GM18858 (cell line): ENCODE results near the gene PACSIN2.
"Not testable (repeated sequence)": the region's sequence is repeated elsewhere in the genome, so short reads cannot be mapped to it uniquely, and the experiment has no call there.

Source experiments
- ATAC-seq: cut with Tn5 transposase; IDR thresholded peaks from one replicate; pipeline ENCODE4 v1.9.1; 2021; ENCODE audit not compliant: unreplicated experiment

Gene PACSIN2

DNA sequence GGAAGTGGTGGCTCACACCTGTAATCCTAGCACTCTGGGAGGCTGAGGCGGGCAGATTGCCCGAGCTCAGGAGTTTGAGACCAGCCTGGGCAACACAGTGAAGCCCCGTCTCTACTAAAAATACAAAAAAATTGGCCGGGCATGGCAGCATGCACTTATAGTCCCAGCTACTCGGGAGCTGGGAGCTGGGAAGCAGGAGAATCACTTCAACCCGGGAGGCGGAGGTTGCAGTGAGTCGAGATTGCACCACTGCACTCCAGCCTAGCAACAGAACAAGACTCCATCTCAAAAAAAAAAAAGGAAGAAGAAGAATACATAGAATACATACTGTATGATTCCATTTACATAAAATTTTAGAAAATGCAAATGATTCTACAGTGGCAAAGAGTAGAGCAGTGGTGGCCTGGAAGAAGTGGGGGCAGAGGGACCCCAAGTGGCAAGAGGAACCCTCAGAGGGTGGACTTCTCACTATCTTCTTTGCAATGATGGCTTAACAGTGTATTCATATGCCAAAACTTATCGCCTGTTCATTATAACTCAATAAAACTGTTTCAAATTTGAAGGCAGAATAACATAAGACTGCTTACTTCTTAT lies 22.0 kb downstream of the PACSIN2 start:
- ATAC-seq = no peak

DNA sequence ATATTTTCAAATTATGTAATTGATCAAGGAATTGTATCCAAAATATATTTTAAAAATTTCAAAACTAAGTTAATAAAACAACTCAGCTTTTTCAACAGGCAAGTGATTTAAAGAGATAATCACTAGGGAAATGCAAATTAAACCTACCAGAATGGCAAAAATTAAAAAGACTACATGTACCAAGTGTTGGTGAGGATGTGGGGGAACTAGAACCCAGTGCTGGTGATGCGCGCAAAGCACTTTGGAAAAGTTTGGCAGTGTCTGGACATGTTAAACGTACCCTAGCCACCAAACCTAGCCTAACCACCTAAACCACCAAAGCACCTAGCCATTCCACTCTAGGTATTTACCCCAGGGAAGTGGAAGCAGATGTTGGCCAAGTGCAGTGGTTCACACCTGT lies 22.9 kb downstream of the PACSIN2 start:
- no peak for ATAC-seq

DNA sequence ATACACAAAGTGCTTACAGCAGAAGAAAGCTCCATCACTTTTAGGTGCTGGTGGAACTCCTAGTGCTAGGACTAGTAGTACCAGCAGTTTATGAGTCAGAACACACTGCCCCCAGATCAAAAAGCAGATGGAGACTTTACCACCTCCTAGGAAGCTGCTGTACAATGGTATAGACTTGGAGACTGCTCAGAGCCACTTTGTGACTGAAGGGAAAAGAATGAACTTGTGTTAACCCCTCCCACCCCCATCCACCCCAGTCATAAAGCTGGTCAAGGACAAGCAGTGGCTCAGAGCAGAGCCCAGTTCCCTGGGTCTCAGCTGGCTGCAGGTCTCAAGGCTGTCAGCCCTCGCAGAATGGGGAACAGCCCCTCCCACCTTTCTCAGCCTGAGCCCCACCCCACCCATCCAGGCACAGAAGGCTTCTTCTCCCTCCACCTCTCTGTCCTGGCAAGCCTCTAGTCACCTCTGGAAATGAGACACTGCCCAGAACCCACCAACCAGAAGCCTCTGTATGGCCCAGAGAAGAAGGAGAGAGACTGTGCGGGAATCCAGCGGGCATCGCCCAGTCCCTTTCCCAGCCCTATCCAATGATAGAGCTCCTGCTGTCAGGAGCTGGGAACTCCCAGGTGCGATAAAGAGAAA lies 23.8 kb downstream of the PACSIN2 start:
- ATAC-seq = no peak

DNA sequence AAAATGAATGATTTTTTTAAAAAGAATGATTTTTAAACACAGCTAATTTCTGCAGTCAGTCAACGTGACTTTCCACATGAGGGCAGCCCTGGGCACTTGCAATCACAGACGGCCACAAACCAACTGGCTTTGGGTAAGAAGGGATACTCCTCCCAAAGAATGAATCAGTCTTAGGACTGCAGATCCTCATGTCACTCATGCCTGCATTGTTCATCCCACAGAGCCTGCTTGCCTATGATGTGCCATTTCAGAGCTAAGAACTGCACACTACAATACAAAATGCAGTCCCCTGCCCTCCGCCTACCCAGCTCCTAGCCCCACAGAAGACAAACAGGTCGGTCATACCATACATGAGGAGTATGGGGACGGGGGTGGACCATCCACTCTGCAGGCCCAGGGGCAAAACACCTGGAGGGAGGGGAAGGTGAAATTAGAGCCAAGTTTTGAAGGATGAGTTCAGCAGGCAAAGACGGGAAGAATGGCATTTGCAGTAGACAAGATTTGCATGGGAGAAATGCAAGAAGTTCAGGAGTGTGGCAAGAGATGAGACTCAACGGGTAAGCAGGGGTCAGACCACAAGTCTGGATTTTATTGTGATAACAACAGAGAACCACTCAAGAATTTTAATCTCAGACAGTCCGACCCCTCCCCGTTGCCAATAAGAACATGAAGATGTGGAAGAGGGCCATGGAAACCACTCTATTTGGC lies 24.7 kb downstream of the PACSIN2 start:
- ATAC-seq = no peak

DNA sequence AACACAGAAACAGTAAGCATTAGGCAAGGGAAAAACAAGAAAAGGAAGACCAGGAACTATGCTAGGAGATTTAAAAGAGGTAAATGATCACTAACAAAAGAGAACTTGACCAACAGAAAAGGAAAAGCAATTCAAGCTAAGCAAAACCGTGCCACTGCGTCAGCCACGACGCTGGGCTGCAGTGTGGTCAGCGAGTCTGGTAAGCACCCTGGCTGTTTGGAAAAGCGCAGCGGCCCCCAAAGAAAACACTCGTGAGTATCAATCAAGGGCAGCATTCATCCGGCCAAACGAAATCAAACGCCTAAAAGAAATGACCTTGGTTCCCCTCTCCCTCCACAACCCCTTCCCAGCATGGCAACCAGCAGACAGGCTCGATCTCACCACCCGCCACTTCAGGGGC lies 28.8 kb downstream of the PACSIN2 start:
- no peak for ATAC-seq

DNA sequence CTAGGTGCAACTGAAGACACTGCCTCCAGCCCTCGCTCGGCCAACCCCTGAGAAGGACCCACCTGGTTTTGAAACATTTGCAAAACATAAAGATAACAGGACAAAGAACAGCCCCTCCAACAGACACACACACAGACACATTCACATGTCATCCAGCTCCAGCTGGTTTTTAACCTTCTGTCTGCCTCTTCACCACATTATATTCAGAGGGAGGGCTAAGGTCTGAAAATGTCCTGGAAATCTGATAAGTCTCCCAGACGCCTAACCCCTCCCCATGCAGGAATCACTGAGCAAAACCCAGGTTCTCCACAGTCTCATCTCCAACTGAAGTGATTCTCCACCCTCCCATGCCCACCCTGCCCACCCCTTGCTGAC lies 29.4 kb downstream of the PACSIN2 start:
- no peak for ATAC-seq

DNA sequence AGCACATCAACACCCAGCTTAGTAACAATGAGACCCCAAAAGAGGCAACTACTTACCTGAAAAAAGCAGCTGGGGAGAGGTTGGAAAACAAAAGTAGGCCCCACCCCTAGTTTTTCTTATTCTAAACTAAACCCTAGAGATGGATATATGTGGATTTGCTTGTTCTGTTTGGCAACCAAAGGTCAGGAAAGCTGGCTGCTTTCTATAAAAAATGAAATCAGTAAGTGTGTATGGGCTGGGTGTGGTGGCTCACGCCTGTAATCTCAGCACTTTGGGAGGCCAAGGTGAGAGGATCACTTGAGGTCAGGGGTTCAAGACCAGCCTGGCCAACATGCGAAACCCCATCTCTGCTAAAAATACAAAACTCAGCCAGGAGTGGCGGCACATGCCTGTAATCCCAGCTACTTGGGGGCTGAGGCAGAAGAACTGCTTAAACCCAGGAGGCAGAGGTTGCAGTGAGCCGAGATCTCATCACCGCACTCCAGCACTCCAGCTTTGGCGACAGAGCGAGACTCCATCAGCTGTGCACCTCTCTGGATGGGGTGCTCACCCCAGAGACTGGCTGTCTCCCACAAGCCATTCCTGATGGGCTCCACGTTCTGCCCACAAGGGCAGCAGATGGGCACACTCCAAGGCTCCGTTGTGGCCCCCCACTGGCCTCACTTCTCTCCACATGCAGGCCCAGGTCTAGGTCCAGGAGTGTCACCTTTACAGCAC lies 30.0 kb downstream of the PACSIN2 start:
- no peak for ATAC-seq

DNA sequence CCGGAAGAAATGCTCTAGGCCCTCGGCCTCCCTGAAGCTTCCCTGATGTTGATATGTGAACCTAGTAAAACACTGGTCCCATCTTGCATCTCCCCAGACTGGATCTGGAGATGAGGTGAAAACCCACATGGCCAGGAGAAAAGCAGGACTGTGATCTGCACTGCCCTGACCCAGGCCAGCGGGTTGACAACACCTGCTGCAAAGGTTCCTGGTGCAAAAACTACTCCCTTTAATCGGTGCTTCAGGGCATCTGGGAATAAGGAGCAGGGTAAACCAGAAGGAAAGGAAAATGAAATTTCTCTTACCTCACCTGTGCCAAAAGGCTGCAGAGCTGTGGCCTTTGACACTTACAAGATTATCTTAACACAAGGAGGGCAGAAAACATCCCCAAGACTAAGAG lies 30.6 kb downstream of the PACSIN2 start:
- no peak for ATAC-seq

DNA sequence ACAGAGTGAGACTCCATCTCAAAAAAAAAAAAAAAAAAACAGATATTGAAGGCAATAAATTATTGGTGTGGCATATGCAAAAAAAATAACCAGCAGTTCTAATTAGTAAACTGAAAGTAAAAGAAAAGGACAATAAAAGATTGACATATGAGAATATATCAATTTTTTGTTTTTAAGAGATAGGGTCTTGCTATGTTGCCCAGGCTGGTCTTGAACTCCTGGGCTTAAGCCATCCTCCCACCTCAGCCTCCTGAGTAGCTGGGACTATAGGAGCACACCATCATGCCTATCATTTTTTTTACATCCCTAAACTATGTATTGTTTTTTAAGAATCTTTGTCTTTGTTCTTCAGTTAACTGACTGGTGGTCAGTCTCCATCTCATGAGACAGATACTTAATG lies 31.5 kb downstream of the PACSIN2 start:
- no peak for ATAC-seq

DNA sequence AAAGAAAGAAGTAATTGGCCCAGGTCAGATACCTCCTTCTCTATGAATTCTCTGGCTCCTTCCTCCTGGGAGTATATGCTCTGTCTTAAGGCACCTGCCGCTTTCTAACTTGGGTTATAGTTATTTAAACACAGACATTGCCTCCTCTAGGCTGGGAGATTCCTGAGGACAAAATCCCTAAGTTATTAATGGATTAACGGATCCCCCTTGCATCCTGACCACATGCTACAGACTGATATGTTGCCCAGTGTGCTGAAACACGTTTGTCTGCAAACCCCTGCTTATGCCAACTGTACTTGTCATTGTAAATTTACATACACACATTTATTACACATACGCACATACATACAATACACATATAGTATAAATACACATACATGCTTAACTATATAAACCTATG lies 35.3 kb downstream of the PACSIN2 start:
- ATAC-seq = no peak

DNA sequence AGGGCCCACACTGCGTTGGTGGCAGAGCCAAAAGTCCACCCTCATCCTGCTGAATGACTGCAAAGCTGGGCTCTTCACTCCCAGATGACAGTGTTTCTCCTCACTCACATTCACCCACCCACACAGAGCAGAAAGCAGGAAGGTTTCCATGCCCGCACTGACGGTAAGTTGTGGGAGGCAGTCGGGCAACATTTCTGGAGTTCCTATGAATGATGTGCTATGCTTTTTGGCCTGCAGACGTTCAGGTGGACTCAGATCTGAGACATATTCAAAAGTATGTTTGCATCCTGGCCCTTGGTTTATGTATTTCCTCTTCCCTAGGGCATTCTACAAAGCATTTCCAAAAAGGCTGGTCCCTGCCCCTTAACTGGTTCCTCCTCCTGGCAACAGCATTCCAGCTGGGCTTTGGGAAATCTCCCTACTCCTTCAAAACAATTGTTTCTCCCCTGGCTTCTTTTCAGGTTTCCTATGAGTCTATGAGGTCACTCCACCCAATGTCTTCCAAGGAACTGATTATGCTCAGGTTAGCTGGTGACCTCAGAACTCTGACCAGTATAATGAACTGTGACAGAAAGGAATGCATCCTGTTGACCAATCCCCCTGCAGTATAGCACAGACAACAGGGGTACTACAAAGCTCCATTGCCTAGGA lies 36.4 kb downstream of the PACSIN2 start:
- ATAC-seq = no peak

DNA sequence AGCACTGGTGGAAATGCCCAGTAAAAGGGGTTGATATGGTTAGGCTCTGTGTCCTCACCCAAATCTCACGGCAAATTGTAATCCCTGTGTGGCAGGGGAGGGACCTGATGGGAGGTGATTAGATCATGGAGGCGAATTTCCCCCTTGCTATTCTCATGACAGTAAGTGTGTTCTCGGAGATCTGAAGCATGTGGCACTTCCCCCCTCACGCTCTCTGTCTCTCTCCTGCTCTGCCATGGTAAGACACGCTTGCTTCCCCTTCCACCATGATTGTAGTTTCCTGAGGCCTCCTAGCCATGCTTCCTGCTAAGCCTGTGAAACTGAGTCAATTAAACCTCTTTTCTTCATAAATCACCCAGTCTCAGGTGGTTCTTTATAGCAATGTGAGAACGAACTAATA lies 37.4 kb downstream of the PACSIN2 start:
- ATAC-seq = no peak

DNA sequence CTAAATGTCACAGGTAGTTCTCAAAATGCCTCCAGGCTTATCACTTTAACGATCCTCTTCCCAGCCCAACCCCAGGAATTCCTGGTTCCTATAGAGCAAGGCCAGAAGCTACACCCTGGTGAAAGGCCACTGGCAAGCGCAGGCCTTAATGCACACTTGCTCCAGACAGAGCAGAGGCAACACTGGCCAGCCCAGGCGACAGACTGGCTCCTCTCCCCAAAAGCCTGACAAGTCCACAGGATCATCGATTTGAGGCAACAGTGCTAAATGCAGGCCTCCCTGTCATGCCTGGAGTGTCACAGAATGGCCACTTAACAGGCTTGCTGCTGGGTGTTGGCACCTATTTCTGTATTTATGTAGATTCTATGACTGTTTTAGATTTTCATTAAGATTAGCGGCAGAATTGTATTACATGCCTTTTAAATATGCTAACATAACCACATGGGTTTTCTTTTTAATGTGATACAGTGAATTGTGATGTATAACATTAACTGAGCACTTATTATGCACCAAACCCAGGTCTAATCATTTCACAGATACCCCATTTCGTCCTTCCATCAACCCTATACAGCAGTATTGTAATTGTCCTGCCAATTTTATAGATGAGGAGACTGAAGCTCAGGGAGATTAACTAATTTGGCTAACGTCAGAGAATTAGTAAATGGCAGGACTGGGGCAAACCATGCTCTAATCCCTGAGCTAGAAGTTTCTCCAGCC lies 38.6 kb downstream of the PACSIN2 start:
- ATAC-seq = no peak

DNA sequence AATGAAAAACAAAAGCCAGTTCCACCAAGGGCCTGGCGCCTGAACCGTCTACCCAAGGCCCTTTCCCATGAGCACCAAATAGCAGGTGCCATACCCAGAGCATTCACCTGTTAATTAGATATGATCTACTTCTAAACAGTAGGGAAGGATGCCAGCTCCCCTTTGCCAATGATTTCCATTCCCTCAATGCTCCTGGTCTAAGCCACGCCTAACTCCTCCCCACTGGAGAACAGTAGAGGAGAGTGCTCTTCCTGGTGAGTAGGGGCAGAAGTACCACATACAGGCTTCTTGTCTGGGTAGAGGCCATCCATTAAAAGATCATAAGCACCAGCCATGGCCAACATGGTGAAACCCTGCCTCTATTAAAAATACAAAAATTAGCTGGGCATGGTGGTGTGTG lies 40.7 kb downstream of the PACSIN2 start:
- no peak for ATAC-seq

DNA sequence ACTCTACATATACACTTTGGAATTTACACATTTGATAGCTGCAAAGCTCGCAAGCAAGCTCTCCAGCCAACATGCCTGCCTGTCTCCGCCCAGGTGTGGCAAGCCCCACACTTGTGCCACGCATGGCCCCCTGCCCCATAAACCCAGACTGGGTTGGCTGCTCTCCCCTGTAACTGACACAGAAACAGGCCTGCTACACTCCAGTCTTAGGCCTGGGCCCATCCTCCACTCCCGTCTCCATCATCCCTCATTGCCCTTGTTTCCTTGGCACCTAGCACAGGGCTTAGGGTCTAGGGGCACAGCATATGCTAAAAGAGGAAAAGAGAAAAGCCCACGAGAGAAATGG lies 41.4 kb downstream of the PACSIN2 start:
- no peak for ATAC-seq

DNA sequence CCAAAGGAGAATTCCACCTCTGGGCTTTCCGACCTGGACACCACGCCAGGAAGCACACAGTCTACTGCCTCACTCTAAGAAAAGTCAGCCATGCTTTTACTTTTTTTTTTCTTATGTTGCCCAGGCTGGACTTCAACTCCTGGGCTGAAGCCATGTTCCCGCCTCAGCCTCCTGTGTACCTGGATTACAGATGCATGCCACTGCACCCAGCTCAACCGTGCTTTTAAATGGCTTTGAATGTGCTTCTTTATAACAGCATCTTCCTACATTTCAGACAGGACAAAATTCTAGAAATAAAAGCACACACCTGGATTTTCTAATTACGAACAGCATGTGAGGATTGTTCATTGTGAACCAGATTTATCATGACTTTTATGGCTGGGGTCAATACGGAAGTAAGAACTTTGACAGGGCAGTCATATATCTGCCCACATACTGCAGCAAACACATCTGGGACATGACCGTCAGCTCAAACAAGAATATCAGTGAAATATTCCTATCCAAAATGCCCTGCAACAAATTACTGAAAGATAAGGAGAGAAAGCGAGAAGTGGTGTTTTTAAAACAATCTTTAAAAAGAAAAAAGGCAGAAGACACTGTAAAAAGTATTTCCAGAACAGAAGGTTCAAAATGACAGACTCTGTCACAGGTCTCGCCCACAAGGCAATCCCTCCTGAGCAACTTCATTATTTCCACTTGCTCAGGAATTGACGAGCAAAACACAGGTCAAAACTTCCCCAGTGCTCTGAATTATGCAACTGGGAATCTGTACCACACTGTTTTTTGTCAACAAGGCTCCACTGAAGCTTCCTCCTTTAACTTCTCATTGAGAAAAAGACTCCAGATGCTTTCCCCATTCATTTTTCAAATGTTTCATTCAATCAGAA lies 42.1 kb downstream of the PACSIN2 start:
- ATAC-seq = no peak

DNA sequence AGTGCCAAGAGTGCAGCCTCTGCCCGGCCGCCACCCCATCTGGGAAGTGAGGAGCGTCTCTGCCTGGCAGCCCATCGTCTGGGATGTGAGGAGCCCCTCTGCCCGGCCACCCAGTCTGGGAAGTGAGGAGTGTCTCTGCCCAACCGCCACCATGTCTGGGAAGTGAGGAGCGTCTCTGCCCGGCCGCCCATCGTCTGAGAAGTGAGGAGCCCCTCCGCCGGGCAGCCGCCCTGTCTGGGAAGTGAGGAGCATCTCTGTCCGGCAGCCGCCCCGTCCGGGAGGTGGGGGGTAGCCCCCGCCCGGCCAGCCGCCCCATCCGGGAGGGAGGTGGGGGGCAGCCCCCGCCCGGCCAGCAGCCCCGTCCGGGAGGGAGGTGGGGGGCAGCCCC lies 43.5 kb downstream of the PACSIN2 start:
- ATAC-seq = not testable (repeated sequence)

DNA sequence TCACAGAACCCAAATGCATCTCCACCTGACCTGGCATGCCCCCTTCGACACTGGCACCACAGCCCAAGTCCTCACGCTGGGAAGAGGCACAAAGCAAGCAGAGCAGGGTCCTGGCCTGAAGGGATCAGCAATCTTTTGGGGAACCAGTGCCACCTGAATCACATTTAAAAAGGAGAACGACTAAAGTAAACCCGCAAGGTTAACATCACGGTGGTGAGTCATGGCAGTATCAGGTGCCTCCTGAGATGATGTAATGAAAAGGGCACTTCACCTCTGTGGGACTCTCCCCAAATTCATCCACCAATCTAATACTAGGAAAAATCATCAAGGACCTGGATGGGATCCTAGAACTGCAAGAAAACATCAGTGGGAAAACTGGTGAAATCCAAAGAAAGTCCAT lies 44.9 kb downstream of the PACSIN2 start:
- ATAC-seq = no peak

DNA sequence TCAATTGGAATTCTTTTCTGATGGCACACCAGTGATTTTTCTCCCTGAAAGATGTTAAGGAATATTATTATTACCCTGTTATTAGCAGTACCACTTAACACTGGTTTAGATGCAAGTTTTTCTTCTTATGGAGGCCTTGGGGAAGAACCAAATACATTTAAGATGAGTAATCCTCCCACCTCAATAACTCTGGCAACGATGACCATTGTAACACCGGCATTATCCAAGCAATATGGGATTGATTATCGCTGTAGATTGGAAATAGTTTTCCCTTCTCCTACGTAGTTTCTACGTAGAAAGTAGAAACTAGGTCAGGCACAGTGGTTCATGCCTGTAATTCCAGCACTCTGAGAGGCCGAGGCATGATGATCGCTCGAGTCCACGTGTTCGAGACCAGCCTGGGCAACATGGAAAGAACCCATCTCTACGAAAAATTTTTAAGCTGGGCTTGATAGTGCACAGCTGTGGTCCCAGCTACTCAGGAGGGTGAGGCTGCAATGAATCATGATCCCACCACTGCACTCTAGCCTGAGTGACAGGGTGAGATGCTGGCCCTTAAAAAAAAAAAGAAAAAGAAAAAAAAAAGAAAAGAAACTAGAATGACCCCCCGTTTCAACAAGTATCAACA lies 45.5 kb downstream of the PACSIN2 start:
- ATAC-seq = no peak

DNA sequence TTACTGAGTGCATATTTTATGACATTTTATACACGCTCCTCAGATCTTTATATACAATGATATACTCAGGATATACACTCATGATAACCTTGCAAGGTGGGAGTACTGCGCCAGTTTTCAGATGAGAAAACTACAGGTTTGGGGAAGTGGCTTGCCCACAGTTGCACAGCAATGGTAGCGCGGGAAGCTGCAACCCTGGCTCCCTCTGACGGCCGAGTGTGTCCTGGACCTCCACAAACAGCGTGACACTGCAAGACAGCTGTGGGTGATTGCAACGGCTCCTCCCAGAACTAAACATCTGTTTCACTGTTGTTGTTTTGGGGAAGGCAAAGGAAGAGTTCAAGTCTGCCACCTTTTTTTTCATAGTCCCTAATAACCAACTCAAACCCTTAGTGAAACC lies 47.0 kb downstream of the PACSIN2 start:
- ATAC-seq = no peak
